Measurements from ENCODE around the gene MPZL1. TPM values are rescaled to one million over a fixed set of nuclear protein-coding genes. Genes with fewer than 3 reads are reported as not detected.
"Not testable (repeated sequence)": the region's sequence is repeated elsewhere in the genome, so short reads cannot be mapped to it uniquely, and the experiment has no call there.

The MPZL1 gene
- total RNA-seq, 4 donors from 2014 or later: 9.2 to 15.7 (median 11.7) TPM

GRCh38 chr1:167802235-167802634 is 80.5 kb downstream of the MPZL1 start:
- no peak overlapping the region for H3K27ac ChIP-seq
- in situ Hi-C loops (cut with MboI; ENCODE audit: low sequenced_read_pairs in 4 of 4) (loop anchor here in 2 of 4 donors (5.0 to 25.0 kb wide), 3 partner anchors 80 to 285 kb away; partner anchors contain the start of gene MPZL1 (in 1 of the 2)), intact Hi-C loops (cut with DNase I; ENCODE audit: low total_unique reads) (loop anchor here (2.0 to 5.0 kb wide), 3 partner anchors 87 to 280 kb away; no protein-coding TSS in a partner anchor)
- H3K9me3 ChIP-seq: no peaks in the 10 kb centered on the region
- H3K36me3 ChIP-seq: no peaks in the 10 kb centered on the region
- H3K27me3 ChIP-seq: no peaks in the 10 kb centered on the region
- H3K4me3 ChIP-seq: no peak overlapping the region
- no peak for TF ChIP-seq POLR2A (IDR thresholded peaks at IDR 0.05)
- DNase-seq (no peak), ATAC-seq (no peak)
- peaks cover 5 to 6% of the 10 kb centered on the region in 2 donors for H3K4me1 ChIP-seq

DNA sequence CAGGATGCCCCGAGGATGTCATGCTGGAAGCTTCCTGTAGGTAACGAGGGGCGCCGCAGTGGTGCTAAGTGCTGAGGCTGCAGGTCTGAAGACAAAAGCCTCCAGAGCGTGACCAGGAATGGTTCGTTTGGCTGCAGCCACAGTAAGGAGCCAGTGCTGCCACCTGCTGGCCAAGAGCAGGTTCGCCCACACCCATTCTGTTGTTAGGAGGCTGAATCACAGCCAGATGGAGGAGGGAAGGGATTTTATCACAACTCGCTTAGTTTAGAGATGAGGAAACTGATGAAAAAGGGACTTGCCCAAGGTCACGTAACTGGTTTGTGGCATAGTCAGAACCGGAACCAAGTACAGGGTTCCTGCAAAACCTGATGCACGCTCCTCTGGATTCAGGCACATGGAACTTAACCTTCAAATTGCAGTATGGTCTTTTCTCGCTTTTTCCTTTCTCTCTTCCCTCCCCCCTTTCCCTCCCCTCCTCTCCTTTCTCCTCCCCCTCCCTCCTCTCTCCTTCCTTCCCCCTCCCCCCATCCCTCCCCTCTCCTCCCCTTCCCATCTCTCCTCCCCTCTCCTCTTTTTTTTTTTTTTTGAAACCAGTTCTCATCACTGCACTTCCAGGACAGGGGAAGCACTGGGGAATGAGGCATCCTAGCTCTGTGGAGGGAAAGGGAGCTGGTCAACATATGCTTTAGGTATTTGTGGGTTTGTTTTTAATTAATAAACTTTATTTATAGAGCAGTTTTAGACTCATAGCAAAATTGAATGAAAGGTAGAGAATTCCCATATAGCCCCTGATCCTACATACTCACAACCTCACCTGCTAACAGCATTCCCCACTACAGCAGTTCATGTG is 81.8 kb downstream of the MPZL1 start:
- TF ChIP-seq, protein P1, sequence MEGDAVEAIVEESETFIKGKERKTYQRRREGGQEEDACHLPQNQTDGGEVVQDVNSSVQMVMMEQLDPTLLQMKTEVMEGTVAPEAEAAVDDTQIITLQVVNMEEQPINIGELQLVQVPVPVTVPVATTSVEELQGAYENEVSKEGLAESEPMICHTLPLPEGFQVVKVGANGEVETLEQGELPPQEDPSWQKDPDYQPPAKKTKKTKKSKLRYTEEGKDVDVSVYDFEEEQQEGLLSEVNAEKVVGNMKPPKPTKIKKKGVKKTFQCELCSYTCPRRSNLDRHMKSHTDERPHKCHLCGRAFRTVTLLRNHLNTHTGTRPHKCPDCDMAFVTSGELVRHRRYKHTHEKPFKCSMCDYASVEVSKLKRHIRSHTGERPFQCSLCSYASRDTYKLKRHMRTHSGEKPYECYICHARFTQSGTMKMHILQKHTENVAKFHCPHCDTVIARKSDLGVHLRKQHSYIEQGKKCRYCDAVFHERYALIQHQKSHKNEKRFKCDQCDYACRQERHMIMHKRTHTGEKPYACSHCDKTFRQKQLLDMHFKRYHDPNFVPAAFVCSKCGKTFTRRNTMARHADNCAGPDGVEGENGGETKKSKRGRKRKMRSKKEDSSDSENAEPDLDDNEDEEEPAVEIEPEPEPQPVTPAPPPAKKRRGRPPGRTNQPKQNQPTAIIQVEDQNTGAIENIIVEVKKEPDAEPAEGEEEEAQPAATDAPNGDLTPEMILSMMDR (IDR thresholded peaks at IDR 0.05 in 4 of 5, conservative IDR thresholded peaks at IDR 0.05 in 1 of 5): peak; percentile 73 to 96 (median 87)
- no peak for TF ChIP-seq POLR2A (IDR thresholded peaks at IDR 0.05)
- H3K27ac ChIP-seq: no peak overlapping the region
- ATAC-seq: peak; percentile 98 to 99

DNA sequence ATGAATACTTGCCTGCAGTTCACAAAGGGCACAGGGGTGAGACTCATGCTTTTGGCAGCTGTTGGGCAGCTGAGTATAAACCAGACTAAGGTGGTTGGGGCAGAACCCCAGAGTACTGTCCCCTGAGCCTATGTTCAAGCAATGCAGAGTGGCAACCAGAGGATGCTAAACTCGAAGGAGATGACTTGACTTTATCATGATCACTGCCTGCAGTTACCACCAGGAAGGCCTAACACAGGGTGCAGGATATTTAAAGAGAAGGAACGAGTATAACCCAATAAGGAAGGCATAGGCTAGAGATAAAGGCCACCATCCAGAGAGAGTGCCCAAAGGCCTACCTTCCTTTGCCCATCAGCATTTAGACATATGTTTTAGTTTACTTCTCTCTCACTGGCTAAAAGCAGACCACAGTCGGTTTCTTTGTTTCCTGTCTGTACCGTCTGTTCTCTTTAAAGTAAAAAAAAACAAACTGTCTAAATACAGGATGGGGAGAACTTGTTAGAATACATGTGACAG is 83.3 kb downstream of the MPZL1 start:
- no peak for DNase-seq
- intact Hi-C loops (cut with DNase I; ENCODE audit: low total_unique reads): no loop called here
- in situ Hi-C loops (cut with MboI; ENCODE audit: low sequenced_read_pairs in 4 of 4): loop anchor here in 2 of 4 donors (5.0 to 25.0 kb wide), 3 partner anchors 83 to 282 kb away; partner anchors contain the start of gene MPZL1 (in 1 of the 2)
- Histone ChIP-seq H3K27me3 (no peaks in the 10 kb centered on the region), H3K27ac (no peak overlapping the region), H3K4me1 (no peaks in the 10 kb centered on the region), H3K36me3 (no peaks in the 10 kb centered on the region), H3K4me3 (no peak overlapping the region), H3K9me3 (no peaks in the 10 kb centered on the region)
- no peak for ATAC-seq
- TF ChIP-seq, protein P1 (IDR thresholded peaks at IDR 0.05 in 4 of 5, conservative IDR thresholded peaks at IDR 0.05 in 1 of 5): no peak
- TF ChIP-seq POLR2A (IDR thresholded peaks at IDR 0.05): no peak

More for the DNA sequence above, 81.8 kb downstream of the MPZL1 start:
- DNase-seq: peak; percentile 78 to 84
- intact Hi-C loops (cut with DNase I; ENCODE audit: low total_unique reads): loop anchor here (1.0 to 5.0 kb wide), 4 partner anchors 82 to 279 kb away; partner anchors contain the start of gene MPZL1
- Histone ChIP-seq H3K4me1 (no peaks in the 10 kb centered on the region), H3K36me3 (no peaks in the 10 kb centered on the region), H3K27me3 (no peaks in the 10 kb centered on the region), H3K9me3 (no peaks in the 10 kb centered on the region), H3K4me3 (peak overlapping the region in 1 of 4 donors; percentile 17)
- in situ Hi-C loops (cut with MboI; ENCODE audit: low sequenced_read_pairs in 4 of 4): loop anchor here in 2 of 4 donors (5.0 to 25.0 kb wide), 3 partner anchors 81 to 284 kb away; partner anchors contain the start of gene MPZL1 (in 1 of the 2)

DNA sequence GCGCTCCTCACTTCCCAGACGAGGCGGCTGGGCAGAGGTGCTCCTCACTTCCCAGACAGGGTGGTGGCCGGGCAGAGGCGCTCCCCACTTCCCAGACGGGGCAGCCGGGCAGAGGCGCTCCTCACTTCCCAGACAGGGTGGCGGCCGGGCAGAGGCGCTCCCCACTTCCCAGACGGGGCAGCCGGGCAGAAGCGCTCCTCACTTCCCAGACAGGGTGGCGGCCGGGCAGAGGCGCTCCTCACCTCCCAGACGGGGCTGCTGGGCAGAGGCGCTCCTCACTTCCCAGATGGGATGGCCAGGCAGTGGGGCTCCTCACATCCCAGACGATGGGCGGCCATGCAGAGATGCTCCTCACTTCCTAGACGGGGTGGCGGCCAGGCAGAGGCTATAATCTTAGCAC is 84.5 kb downstream of the MPZL1 start:
- H3K27me3 ChIP-seq; intact Hi-C loops (cut with DNase I; ENCODE audit: low total_unique reads); H3K4me3 ChIP-seq; H3K9me3 ChIP-seq; H3K36me3 ChIP-seq; H3K4me1 ChIP-seq; DNase-seq; H3K27ac ChIP-seq; ATAC-seq: not testable (repeated sequence)
- in situ Hi-C loops (cut with MboI; ENCODE audit: low sequenced_read_pairs in 4 of 4): loop anchor here in 2 of 4 donors (5.0 to 25.0 kb wide), 3 partner anchors 84 to 281 kb away; partner anchors contain the start of gene MPZL1 (in 1 of the 2)

GRCh38 chr1:167806676-167807075 is 84.9 kb downstream of the MPZL1 start:
- H3K36me3 ChIP-seq; H3K4me1 ChIP-seq; H3K9me3 ChIP-seq; intact Hi-C loops (cut with DNase I; ENCODE audit: low total_unique reads); ATAC-seq; DNase-seq; H3K27ac ChIP-seq; H3K4me3 ChIP-seq; H3K27me3 ChIP-seq: not testable (repeated sequence)
- in situ Hi-C loops (cut with MboI; ENCODE audit: low sequenced_read_pairs in 4 of 4): loop anchor here in 2 of 4 donors (5.0 to 25.0 kb wide), 3 partner anchors 84 to 281 kb away; partner anchors contain the start of gene MPZL1 (in 1 of the 2)

DNA sequence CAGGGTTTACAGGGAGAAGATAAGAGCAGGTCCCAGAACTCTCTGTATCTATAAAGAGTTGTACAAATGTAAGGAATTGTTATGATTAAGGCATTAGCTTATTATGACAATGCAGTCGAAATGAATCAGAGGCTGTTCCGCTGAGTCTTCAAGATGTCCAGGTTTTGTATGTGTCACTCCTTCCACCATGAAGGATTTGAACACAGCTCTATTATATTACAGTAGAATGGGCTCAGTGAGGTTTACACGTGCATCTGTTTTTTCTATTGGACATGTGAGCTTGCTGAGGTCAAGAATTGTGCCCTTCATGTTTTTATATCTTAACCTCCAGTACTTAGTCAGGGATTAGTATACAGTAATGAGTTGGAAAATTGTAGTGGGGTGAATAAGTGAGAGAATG is 86.3 kb downstream of the MPZL1 start:
- no peaks in the 10 kb centered on the region for H3K36me3 ChIP-seq
- no peak overlapping the region for H3K27ac ChIP-seq
- no peak for TF ChIP-seq POLR2A (IDR thresholded peaks at IDR 0.05)
- TF ChIP-seq, protein P1 (IDR thresholded peaks at IDR 0.05 in 4 of 5, conservative IDR thresholded peaks at IDR 0.05 in 1 of 5): no peak
- ATAC-seq (no peak), DNase-seq (no peak)
- no peaks in the 10 kb centered on the region for H3K27me3 ChIP-seq
- in situ Hi-C loops (cut with MboI; ENCODE audit: low sequenced_read_pairs in 4 of 4) (loop anchor here in 2 of 4 donors (5.0 to 25.0 kb wide), 3 partner anchors 86 to 279 kb away; partner anchors contain the start of gene MPZL1 (in 1 of the 2)), intact Hi-C loops (cut with DNase I; ENCODE audit: low total_unique reads) (no loop called here)
- H3K4me3 ChIP-seq: no peak overlapping the region
- H3K9me3 ChIP-seq: no peaks in the 10 kb centered on the region
- no peaks in the 10 kb centered on the region for H3K4me1 ChIP-seq

All from gastrocnemius medialis (tissue), 4 donors.